Astrocyte (in vitro differentiated cells and primary cell): ENCODE measurements around the gene SLC9A3.

ENCODE experiments used
- EZH2 ChIP-seq: IDR thresholded peaks from 2 replicates; pipeline ENCODE4 v1.6.1; 2012; ENCODE audit warnings: mild to moderate bottlenecking, low read length, inconsistent platforms; ENCODE audit not compliant: insufficient read depth
- TF ChIP-seq, protein P1 (sequence below): IDR thresholded peaks from 2 replicates; pipeline ENCODE4 v1.5.1; 2011; ENCODE audit warnings: low read depth, mild to moderate bottlenecking, inconsistent platforms, low read length, moderate library complexity; ENCODE audit not compliant: insufficient read depth

DNA sequence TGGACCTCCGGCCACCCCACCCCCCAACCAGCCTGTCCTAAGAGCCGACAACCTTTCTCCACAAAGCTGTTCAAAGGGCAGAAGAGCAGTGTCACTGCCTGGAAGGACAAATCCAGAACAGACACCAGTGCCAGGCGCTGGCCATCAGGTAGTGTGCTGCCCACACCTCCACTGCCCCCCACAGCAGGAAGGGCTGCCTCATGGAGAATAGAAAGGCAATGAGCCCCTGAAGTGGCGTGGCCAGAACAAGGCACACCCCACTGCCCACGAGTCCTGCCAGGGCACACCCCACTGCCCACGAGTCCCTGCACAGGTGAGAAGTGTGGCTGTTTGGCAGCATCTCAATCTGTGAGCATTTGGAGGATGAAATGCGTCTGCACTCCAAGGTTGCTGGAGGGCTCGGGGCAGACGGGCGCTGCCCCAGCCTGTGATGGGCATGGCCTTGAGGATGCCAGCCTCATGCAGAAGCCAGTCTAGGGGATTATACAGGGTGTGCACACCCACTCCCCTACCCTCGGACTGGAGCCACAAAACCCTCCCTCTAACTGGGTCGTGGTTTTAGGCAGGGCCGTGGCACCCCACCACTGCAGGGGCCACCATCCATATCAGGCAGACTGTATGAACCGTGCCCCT, 2.3 kb upstream of the SLC9A3 start:
- TF ChIP-seq, protein P1, sequence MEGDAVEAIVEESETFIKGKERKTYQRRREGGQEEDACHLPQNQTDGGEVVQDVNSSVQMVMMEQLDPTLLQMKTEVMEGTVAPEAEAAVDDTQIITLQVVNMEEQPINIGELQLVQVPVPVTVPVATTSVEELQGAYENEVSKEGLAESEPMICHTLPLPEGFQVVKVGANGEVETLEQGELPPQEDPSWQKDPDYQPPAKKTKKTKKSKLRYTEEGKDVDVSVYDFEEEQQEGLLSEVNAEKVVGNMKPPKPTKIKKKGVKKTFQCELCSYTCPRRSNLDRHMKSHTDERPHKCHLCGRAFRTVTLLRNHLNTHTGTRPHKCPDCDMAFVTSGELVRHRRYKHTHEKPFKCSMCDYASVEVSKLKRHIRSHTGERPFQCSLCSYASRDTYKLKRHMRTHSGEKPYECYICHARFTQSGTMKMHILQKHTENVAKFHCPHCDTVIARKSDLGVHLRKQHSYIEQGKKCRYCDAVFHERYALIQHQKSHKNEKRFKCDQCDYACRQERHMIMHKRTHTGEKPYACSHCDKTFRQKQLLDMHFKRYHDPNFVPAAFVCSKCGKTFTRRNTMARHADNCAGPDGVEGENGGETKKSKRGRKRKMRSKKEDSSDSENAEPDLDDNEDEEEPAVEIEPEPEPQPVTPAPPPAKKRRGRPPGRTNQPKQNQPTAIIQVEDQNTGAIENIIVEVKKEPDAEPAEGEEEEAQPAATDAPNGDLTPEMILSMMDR: no peak
- no peak for TF ChIP-seq EZH2
